ENCODE results near the gene FAM78A. TPM values are rescaled to one million over a fixed set of nuclear protein-coding genes. Genes with fewer than 3 reads are reported as not detected.

Gene FAM78A
- total RNA-seq, 1 donor from 2014 or later, result 0.73 TPM

- no peak overlapping the region for H3K4me2 ChIP-seq (ENCODE audit: low read length)
- Mint-ChIP-seq H3K27me3 (ENCODE audit: low read depth, unreplicated experiment) (no peaks in the 10 kb centered on the region), H3K9me3 (ENCODE audit: unreplicated experiment) (peaks cover 2% of the 10 kb centered on the region), H3K4me1 (ENCODE audit: low read depth, unreplicated experiment) (peaks cover 27% of the 10 kb centered on the region), H3K27ac (ENCODE audit: unreplicated experiment) (no peak overlapping the region), H3K36me3 (ENCODE audit: low read depth, unreplicated experiment) (peaks cover 13% of the 10 kb centered on the region), H3K4me3 (ENCODE audit: unreplicated experiment) (no peak overlapping the region)
- FAIRE-seq, result no peak
- H3K79me2 ChIP-seq (ENCODE audit: insufficient read depth, low read length), result no peaks in the 10 kb centered on the region
- H3K4me1 ChIP-seq (ENCODE audit: insufficient read depth, low read length), result no peaks in the 10 kb centered on the region
- H4K20me1 ChIP-seq (ENCODE audit: insufficient read depth, low read length), result peaks cover 8% of the 10 kb centered on the region
- H3K27me3 ChIP-seq (ENCODE audit: insufficient read depth, low read length), result no peaks in the 10 kb centered on the region
- no peak overlapping the region for H2AFZ ChIP-seq (ENCODE audit: low read depth, low read length)
- DNase-seq (ENCODE audit: low read depth), result no peak
- H3K4me3 ChIP-seq (ENCODE audit: insufficient read depth, low read depth, low read length), result no peak overlapping the region
- no peak overlapping the region for H3K9ac ChIP-seq (ENCODE audit: low read length)
- H3K27ac ChIP-seq (ENCODE audit: low read depth, low read length), result no peak overlapping the region
- TF ChIP-seq EZH2 (IDR thresholded peaks at IDR 0.05; ENCODE audit: insufficient read depth, low read length), result no peak
- TF ChIP-seq CTCF (IDR thresholded peaks at IDR 0.05; ENCODE audit: insufficient read depth, low read depth, low read length), result no peak
- no peaks in the 10 kb centered on the region for H3K9me3 ChIP-seq (ENCODE audit: insufficient read depth, low read depth, low read length)
- H3K36me3 ChIP-seq (ENCODE audit: insufficient read depth, low read length), result peaks cover 5% of the 10 kb centered on the region
Observed at GRCh38 chr9:131217331-131218031, 58.8 kb downstream of the FAM78A start.

- DNase-seq (ENCODE audit: low read depth) (no peak), FAIRE-seq (no peak)
- H2AFZ ChIP-seq (ENCODE audit: low read depth, low read length), result no peak overlapping the region
- H3K4me3 ChIP-seq (ENCODE audit: insufficient read depth, low read depth, low read length), result no peak overlapping the region
- peaks cover 6% of the 10 kb centered on the region for H3K9me3 Mint-ChIP-seq (ENCODE audit: unreplicated experiment)
- TF ChIP-seq EZH2 (IDR thresholded peaks at IDR 0.05; ENCODE audit: insufficient read depth, low read length) (no peak), CTCF (IDR thresholded peaks at IDR 0.05; ENCODE audit: insufficient read depth, low read depth, low read length) (no peak)
- no peak overlapping the region for H3K4me2 ChIP-seq (ENCODE audit: low read length)
- peaks cover 8% of the 10 kb centered on the region for H4K20me1 ChIP-seq (ENCODE audit: insufficient read depth, low read length)
- no peak overlapping the region for H3K9ac ChIP-seq (ENCODE audit: low read length)
- H3K4me1 ChIP-seq (ENCODE audit: insufficient read depth, low read length), result no peaks in the 10 kb centered on the region
- no peaks in the 10 kb centered on the region for H3K27me3 ChIP-seq (ENCODE audit: insufficient read depth, low read length)
- H3K27ac ChIP-seq (ENCODE audit: low read depth, low read length), result no peak overlapping the region
- no peaks in the 10 kb centered on the region for H3K27me3 Mint-ChIP-seq (ENCODE audit: low read depth, unreplicated experiment)
- no peaks in the 10 kb centered on the region for H3K9me3 ChIP-seq (ENCODE audit: insufficient read depth, low read depth, low read length)
- H3K36me3 Mint-ChIP-seq (ENCODE audit: low read depth, unreplicated experiment), result peaks cover 19% of the 10 kb centered on the region
- H3K27ac Mint-ChIP-seq (ENCODE audit: unreplicated experiment), result peak overlapping the region; percentile 4
- no peak overlapping the region for H3K4me3 Mint-ChIP-seq (ENCODE audit: unreplicated experiment)
- H3K4me1 Mint-ChIP-seq (ENCODE audit: low read depth, unreplicated experiment), result peaks cover 27% of the 10 kb centered on the region
- peaks cover 5% of the 10 kb centered on the region for H3K36me3 ChIP-seq (ENCODE audit: insufficient read depth, low read length)
- H3K79me2 ChIP-seq (ENCODE audit: insufficient read depth, low read length), result no peaks in the 10 kb centered on the region
Observed at GRCh38 chr9:131216806-131217205, 59.5 kb downstream of the FAM78A start.

- no peak overlapping the region for H3K4me2 ChIP-seq (ENCODE audit: low read length)
- H3K36me3 ChIP-seq (ENCODE audit: insufficient read depth, low read length), result peaks cover 5% of the 10 kb centered on the region
- no peak for TF ChIP-seq EZH2 (IDR thresholded peaks at IDR 0.05; ENCODE audit: insufficient read depth, low read length)
- TF ChIP-seq CTCF (IDR thresholded peaks at IDR 0.05; ENCODE audit: insufficient read depth, low read depth, low read length), result no peak
- H3K4me1 ChIP-seq (ENCODE audit: insufficient read depth, low read length), result no peaks in the 10 kb centered on the region
- H3K36me3 Mint-ChIP-seq (ENCODE audit: low read depth, unreplicated experiment), result peaks cover 24% of the 10 kb centered on the region
- H4K20me1 ChIP-seq (ENCODE audit: insufficient read depth, low read length), result peaks cover 8% of the 10 kb centered on the region
- no peak overlapping the region for H3K27ac Mint-ChIP-seq (ENCODE audit: unreplicated experiment)
- peaks cover 27% of the 10 kb centered on the region for H3K4me1 Mint-ChIP-seq (ENCODE audit: low read depth, unreplicated experiment)
- H3K27me3 ChIP-seq (ENCODE audit: insufficient read depth, low read length), result no peaks in the 10 kb centered on the region
- no peak for DNase-seq (ENCODE audit: low read depth)
- H3K79me2 ChIP-seq (ENCODE audit: insufficient read depth, low read length), result no peaks in the 10 kb centered on the region
- no peak overlapping the region for H3K4me3 Mint-ChIP-seq (ENCODE audit: unreplicated experiment)
- no peaks in the 10 kb centered on the region for H3K9me3 ChIP-seq (ENCODE audit: insufficient read depth, low read depth, low read length)
- FAIRE-seq, result no peak
- no peak overlapping the region for H2AFZ ChIP-seq (ENCODE audit: low read depth, low read length)
- no peaks in the 10 kb centered on the region for H3K27me3 Mint-ChIP-seq (ENCODE audit: low read depth, unreplicated experiment)
- H3K9ac ChIP-seq (ENCODE audit: low read length), result no peak overlapping the region
- H3K27ac ChIP-seq (ENCODE audit: low read depth, low read length), result no peak overlapping the region
- peaks cover 4% of the 10 kb centered on the region for H3K9me3 Mint-ChIP-seq (ENCODE audit: unreplicated experiment)
- H3K4me3 ChIP-seq (ENCODE audit: insufficient read depth, low read depth, low read length), result no peak overlapping the region
Observed at GRCh38 chr9:131214876-131215275, 61.4 kb downstream of the FAM78A start.

Measured in astrocyte (in vitro differentiated cells and primary cell).